Measurements from ENCODE around the gene PPP1R8.
A peak's percentile ranks its signal among the peaks of the same experiment; 100 is the strongest.

The PPP1R8 gene

GRCh38 chr1:27886353-27886679, 55.7 kb downstream of the PPP1R8 start:
- peaks cover 63% of the 10 kb centered on the region for H3K36me3 ChIP-seq (ENCODE audit: insufficient read depth, low read length)
- no peak overlapping the region for H2AFZ ChIP-seq (ENCODE audit: low read length)
- no peaks in the 10 kb centered on the region for H4K20me1 ChIP-seq (ENCODE audit: insufficient read depth, low read length)
- peak overlapping the region; percentile 92 for H3K27ac ChIP-seq (ENCODE audit: low read depth, low read length, poor library complexity, severe bottlenecking)
- no peak overlapping the region for H3K4me2 ChIP-seq (ENCODE audit: low read length)
- H3K4me1 ChIP-seq (ENCODE audit: insufficient read depth, low read length, severe bottlenecking) = peaks cover 74% of the 10 kb centered on the region
- H3F3A ChIP-seq (ENCODE audit: insufficient read depth, low read length) = peaks cover 5% of the 10 kb centered on the region; the same call in 1 of the 2 replicates
- H3K9me3 ChIP-seq (ENCODE audit: low read length) = no peaks in the 10 kb centered on the region
- no peaks in the 10 kb centered on the region for H3K79me2 ChIP-seq (ENCODE audit: insufficient read depth, low read length)
- no peaks in the 10 kb centered on the region for H3K27me3 ChIP-seq (ENCODE audit: insufficient read depth, low read length)
- no peak for TF ChIP-seq CTCF (IDR thresholded peaks at IDR 0.05; ENCODE audit: low read length)
- TF ChIP-seq EZH2 (IDR thresholded peaks at IDR 0.05; ENCODE audit: borderline replicate concordance, low read length) = no peak
- no peak overlapping the region for H3K4me3 ChIP-seq (ENCODE audit: low read depth, low read length, poor library complexity, severe bottlenecking)
- H3K9ac ChIP-seq (ENCODE audit: low read length) = no peak overlapping the region
- no peaks in the 10 kb centered on the region for H3K9me2 ChIP-seq (ENCODE audit: low read depth, low read length)

- peak overlapping the region; percentile 92 for H3K27ac ChIP-seq (ENCODE audit: low read depth, low read length, poor library complexity, severe bottlenecking)
- no peaks in the 10 kb centered on the region for H3K9me2 ChIP-seq (ENCODE audit: low read depth, low read length)
- H3F3A ChIP-seq (ENCODE audit: insufficient read depth, low read length) = peaks cover 6% of the 10 kb centered on the region; the same call in 1 of the 2 replicates
- no peak overlapping the region for H2AFZ ChIP-seq (ENCODE audit: low read length)
- H3K9ac ChIP-seq (ENCODE audit: low read length) = no peak overlapping the region
- peaks cover 66% of the 10 kb centered on the region for H3K36me3 ChIP-seq (ENCODE audit: insufficient read depth, low read length)
- no peaks in the 10 kb centered on the region for H3K79me2 ChIP-seq (ENCODE audit: insufficient read depth, low read length)
- H3K4me3 ChIP-seq (ENCODE audit: low read depth, low read length, poor library complexity, severe bottlenecking) = no peak overlapping the region
- H3K4me2 ChIP-seq (ENCODE audit: low read length) = no peak overlapping the region
- H3K4me1 ChIP-seq (ENCODE audit: insufficient read depth, low read length, severe bottlenecking) = peaks cover 78% of the 10 kb centered on the region
- H3K9me3 ChIP-seq (ENCODE audit: low read length) = no peaks in the 10 kb centered on the region
- no peak for TF ChIP-seq EZH2 (IDR thresholded peaks at IDR 0.05; ENCODE audit: borderline replicate concordance, low read length)
- no peak for TF ChIP-seq CTCF (IDR thresholded peaks at IDR 0.05; ENCODE audit: low read length)
- no peaks in the 10 kb centered on the region for H3K27me3 ChIP-seq (ENCODE audit: insufficient read depth, low read length)
- no peaks in the 10 kb centered on the region for H4K20me1 ChIP-seq (ENCODE audit: insufficient read depth, low read length)
Observed at GRCh38 chr1:27886744-27887143, 56.2 kb downstream of the PPP1R8 start.

GRCh38 chr1:27887215-27888021, 56.8 kb downstream of the PPP1R8 start:
- H3K4me3 ChIP-seq (ENCODE audit: low read depth, low read length, poor library complexity, severe bottlenecking) = no peak overlapping the region
- no peaks in the 10 kb centered on the region for H3K9me2 ChIP-seq (ENCODE audit: low read depth, low read length)
- no peaks in the 10 kb centered on the region for H4K20me1 ChIP-seq (ENCODE audit: insufficient read depth, low read length)
- H3K9ac ChIP-seq (ENCODE audit: low read length) = no peak overlapping the region
- TF ChIP-seq CTCF (IDR thresholded peaks at IDR 0.05; ENCODE audit: low read length) = no peak
- no peak for TF ChIP-seq EZH2 (IDR thresholded peaks at IDR 0.05; ENCODE audit: borderline replicate concordance, low read length)
- H2AFZ ChIP-seq (ENCODE audit: low read length) = no peak overlapping the region
- H3K79me2 ChIP-seq (ENCODE audit: insufficient read depth, low read length) = no peaks in the 10 kb centered on the region
- H3K27ac ChIP-seq (ENCODE audit: low read depth, low read length, poor library complexity, severe bottlenecking) = peak overlapping the region; percentile 92
- no peaks in the 10 kb centered on the region for H3K9me3 ChIP-seq (ENCODE audit: low read length)
- peaks cover 85% of the 10 kb centered on the region for H3K4me1 ChIP-seq (ENCODE audit: insufficient read depth, low read length, severe bottlenecking)
- H3K4me2 ChIP-seq (ENCODE audit: low read length) = peak overlapping the region; percentile 22; the same call in 1 of the 2 replicates
- peaks cover 66% of the 10 kb centered on the region for H3K36me3 ChIP-seq (ENCODE audit: insufficient read depth, low read length)
- H3K27me3 ChIP-seq (ENCODE audit: insufficient read depth, low read length) = no peaks in the 10 kb centered on the region
- H3F3A ChIP-seq (ENCODE audit: insufficient read depth, low read length) = peaks cover 10% of the 10 kb centered on the region; the same call in 1 of the 2 replicates
